Middle frontal gyrus (tissue), 1 donor: ENCODE measurements around the gene SPG11.

Source experiments
- DNase-seq: peaks from one replicate; pipeline ENCODE4 v3.0.0-alpha.2; 2015; ENCODE audit warnings: low spot score; ENCODE audit errors: extremely low spot score

Gene SPG11

GRCh38 chr15:44530653-44531052 lies 132.8 kb downstream of the SPG11 start:
- no peak for DNase-seq

GRCh38 chr15:44529864-44530604 lies 133.4 kb downstream of the SPG11 start:
- no peak for DNase-seq

- DNase-seq, result no peak
These were observed 136.2 kb downstream of the SPG11 start for GRCh38 chr15:44527241-44527640.

- no peak for DNase-seq
These were observed 138.4 kb downstream of the SPG11 start for GRCh38 chr15:44525018-44525417.

DNA sequence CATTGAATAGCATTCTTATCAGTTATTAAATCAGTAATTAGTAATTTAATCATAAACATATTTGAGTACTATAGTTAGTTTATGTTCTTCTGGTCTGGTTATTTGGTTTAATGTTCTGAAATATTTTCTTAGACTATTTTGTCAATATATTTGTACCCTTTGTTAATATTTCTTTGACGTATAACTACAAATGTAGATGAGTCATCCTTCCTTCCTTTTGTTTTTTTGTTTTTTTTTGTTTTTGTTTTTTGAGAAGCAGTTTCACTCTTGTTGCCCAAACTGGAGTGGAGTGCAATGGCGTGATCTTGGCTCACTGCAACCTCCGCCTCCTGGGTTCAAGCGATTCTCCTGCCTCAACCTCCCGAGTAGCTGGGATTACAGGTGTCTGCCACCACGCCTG lies 143.9 kb downstream of the SPG11 start:
- DNase-seq, result no peak

GRCh38 chr15:44516436-44516835 lies 147.0 kb downstream of the SPG11 start:
- no peak for DNase-seq
